ENCODE data around the gene COMT.
A peak's percentile ranks its signal among the peaks of the same experiment; 100 is the strongest.

Gene COMT

DNA sequence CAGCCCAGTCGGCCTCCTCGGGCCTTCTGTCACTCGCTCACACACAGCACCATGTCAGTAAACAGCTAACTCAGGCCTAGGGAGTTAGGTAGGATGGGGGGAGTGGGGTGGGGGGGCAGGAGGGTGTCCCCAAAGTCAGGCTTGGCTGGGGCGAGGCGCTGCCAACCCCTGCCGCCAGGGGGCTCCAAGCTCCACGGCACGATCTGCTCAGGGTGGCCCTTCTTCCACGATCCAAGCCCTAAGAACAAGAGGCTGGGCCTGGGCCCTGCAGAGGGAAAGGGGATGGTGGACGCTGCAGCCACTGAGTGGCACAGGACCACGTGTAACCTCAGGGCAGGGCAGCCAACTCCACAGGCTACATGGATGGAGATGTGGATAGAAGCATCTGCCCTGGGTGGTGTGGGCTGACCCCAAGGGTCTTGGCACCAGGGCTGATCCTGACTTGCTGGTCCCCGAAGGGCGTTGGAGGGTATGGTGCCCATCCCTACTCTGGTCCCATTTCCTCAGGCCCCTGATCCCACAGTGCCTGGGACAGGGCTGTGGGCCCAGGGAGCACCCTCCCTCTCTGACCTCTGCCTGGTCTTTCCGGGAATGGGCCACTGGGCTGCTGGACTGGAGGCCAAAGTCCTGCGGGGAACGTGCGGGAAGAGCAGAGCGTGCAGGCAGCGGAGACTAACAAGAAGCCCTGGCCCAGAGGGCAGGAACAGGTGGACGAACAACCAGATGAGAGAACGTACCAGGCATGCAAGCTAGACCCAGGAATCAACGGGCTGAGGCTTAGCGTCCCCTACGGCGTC is 29.1 kb downstream of the COMT start:
- DNase-seq = no peak

DNA sequence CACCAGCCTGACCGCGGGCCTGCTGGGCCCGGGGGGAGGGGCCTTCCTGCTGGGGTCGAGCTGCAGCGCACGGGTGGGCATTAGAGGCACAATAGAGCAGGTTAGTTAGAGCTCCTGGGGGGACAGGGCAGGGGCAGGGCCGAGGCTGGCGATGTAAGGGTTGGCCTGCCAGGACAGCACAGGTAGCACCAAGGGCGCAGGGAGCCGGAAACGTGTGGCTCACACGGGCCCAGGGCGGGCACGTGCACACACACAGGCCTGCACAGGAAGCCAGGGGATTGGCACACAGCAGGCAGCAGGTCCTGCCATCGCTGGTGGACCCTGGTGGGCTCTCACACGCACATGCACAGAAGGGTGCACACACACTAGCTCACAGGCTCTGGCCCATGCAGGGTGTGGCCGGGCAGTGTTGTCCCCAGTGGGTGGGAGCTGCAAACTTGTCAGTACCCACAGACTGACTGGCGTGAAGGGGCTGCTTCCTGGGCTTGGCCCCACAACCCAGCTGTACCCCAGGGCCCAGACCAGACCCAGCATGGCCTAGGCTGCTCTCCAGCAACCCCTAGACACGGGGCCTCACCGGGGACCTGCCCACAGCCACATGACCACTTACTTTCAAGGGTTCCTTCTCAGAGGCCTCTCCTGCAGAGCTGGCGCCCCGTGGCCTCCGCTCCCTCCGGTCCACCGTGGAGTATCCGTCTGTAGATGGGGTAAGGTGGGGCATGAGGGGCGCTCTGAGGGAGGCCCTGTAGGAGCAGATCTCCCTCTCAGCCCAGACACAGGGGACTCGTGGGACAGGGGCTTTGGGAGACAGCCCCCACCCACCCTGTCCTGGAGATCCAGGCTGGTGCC is 29.9 kb downstream of the COMT start:
- DNase-seq = no peak

DNA sequence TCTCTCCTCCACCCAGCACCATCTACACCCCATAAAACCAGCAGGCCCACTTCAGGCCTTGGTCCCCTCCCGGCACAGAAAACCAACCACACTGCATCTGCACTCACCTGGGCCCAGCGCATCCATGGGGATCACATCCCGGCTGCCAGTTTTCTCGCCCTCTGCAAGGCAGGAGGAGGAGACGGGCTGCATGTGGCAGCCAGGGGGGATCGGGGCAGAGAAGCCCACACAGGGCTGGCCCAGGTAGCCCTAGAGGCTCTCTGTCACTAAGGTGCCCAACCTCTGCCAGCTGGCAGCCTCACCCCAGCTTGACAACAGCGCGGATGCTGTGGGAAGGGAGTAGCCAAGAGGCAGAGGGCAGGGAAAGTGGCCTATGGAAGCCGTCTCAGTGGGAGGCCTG is 30.7 kb downstream of the COMT start:
- no peak for DNase-seq

DNA sequence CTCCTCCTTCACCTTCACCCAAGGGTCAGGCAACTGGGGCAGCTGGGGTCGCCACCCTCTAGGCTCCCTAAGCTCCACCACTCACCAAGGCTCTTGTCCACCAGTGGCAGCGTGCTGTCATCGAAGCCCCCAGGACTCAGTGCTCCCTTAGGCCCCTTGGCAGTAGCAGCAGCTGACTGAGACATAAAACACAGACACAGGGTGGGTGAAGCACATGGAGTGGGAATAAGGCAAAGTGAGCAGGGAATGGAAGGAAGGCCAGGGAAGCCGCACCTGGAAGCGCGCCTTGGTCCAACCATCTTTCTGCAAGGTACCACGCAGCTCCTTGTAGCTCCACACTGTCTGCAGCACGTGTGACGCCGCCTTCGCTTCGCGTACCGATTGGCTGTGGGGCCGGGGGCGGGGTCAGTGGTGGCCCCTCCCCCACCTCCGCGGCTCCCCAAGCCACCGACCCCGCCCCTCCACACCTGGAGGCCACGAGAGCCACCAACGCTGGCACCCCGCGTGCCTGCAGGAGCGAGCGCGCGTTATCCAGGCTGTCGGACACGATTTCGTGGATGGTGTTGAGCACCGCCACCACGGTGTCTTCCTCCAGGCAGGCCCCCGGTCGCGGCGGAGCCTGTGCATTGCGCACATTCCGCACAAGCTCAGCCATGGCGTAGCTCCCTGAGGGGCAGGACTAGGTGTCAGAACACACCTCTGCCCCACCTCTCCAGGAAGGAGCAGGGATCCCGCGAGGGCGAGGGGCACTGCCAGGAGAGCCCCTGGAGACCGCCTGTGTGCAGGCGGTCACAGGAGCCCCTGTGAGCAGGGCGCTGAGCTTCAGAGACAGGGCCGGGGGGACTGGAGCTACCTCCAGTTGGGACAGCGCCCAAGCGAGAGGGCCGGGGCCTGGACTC is 31.3 kb downstream of the COMT start:
- DNase-seq = no peak

DNA sequence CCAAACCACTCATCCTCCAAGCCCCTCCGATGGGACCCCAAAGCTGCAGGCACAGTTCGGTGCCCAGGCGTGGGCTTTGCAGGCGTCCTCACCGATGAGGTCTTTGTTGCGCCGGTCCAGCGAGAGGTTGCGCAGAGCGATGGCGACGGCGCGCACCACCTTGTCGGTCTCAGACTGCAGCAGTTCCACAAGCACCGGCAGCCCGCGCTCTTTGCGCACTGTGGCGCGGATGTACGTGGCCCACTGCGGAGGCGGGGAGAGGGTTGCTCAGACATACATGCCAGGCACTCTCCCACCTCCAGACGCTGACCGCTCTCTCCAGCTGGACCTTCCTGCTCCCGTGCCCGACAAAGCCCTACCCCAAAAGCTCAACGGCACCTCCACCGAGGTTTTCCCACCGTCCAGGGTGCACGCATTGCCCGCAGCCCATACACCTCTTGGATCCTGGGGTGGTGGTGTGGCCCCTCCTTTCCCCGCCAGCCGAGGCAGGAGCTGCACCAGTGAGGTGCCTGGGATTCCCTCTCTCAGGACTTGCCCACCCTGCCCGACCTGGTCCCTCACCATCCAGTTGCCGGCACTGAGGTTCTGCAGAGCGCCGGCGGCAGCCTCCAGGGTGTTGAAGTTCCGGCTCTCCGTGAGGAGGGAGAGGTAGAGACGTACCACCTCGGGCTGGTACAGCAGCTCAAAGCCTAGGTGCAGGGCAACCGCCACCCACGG is 32.1 kb downstream of the COMT start:
- DNase-seq = no peak

DNA sequence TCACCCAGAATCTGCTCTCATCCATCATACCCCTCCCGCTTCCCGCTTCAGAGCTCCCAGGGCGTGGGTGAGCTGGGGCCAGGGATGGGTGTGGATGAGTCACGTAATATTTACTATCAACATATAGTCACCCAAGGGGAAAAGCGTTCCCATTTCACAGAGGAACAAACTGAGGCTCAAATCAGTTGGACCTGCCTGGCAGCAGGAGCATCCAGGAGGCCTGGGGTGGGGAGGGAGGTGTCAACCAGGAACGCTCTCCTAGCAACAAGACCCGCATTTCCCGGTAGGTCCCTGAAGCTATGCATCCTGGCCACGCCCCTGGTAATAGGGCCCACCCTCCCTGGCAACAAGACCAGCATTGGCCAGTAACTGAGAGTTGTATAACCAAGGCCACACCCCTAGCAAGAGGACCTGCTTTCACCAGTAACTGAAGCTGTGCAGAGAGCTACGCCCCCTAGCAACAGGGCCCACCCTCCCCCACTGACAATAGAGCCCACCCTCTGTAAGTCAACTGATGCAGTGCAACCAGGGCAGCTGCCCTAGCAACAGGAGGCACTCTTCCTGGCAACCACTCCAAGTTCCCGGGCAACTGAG is 32.8 kb downstream of the COMT start:
- peak; percentile 65 for DNase-seq

DNA sequence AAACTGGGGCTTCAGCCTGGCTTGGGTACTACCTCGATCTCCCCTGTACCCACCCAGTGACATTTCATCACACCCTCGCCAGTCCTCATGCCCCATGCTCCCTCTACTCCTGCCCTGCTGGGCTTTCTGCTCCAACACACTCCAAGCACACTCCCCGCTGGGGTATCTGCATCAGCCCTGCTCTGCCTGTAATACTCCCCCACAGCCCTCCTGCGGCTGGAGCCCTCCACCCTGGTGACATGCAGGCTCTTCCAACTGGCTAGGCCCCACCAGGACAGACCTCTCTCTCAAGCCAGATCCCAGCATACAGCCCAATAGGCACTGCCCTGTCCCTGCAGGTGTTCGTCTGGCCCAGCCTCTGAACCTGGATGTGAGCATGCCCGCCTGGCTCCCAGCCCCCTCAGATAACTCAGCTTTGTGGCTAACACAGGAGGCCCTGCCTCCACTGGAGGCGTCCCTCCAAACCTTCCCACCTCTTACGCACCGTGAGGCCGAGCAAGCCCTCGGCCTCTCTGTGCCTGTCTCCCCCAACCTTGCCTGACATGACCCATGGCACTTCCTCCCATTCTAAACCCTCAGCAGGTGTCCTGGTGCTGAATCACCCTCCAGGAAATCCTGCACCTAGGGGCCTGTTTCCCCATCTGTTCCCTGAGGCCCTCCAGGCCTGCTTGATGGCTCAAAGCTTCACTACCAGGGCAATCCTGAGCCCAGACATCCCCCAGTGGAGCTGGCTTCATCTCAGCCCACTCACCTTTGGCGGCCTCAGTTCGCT is 33.5 kb downstream of the COMT start:
- peak; percentile 59 for DNase-seq

DNA sequence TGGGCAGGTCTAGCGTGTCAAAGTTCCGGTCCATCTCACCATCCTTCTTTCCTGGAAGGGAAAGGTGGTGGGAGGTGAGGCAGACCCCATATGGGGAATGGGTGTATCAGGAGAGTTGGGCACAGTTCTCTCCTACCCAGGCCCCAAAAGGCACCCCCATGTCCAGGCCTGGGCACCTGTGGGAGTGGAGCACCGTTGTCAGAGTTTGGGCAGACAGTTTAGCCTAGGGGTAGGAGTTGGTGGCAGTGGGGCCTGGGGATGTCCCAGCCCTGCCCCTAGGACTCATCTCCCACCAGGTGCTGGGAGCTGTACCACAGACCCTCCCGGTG is 34.1 kb downstream of the COMT start:
- no peak for DNase-seq

DNA sequence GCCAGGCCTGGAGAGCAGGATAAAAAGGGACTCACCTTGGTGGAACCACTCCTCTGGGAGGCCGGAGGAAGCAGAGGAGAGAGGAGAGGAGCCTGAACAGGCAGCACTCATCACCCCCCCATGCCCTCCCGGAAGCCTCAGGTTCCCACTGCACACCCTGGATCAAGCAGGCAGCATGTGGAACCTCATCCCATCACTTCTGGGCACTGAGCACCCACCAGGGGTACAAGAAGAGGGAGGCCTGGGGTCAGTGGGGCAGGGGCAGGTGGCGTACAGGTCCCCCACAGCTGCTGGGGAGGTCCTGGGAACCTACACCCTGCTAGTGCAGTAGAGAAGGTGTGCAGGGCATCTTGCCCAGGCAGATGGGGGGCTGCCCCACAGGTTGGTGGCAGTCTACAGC is 35.1 kb downstream of the COMT start:
- no peak for DNase-seq

DNA sequence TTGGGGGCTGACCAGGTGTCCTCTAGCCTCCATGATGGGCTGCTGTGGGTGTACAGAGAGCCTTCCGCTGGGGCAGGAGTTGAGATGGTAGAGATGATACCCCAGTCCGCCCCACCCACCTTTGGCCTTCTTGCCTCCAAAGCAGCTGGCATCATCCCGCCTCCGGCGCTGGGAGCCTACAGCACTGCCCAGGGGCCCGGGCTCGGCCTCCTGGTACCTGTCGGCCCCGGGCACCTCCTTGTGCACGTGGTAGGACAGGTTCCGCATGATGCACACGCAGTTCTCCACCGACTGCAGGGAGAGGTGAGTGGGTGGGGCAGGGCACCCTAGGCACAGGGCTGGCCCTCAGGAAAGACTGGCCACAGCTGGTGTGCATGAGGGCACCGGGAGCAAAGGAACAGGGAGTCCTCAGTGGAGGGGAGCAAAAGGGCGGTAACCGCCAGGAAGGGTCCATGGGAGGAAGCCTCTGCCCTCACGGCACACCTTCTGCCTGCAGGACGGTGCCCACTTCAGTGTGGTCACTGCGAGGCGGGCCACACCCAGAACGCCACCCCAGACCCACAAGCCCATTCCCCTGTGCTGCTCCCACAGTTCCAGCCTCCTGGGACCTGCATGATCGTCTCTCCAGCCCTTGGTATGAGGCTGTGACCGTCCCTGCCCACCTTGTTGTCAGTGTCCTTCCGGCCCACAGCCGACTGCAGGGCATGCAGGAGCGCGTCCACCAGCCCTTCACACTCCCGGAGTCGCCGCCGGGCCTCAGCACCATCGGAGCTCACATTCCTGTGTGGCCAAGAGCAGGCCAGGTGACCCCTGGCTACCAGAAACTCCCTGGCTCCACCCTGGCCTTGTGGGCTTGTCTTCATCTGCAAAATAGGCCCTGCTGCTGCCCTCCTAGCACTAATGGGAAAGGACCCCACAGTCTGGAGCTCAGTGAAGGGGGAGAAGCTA is 36.0 kb downstream of the COMT start:
- DNase-seq = no peak

DNA sequence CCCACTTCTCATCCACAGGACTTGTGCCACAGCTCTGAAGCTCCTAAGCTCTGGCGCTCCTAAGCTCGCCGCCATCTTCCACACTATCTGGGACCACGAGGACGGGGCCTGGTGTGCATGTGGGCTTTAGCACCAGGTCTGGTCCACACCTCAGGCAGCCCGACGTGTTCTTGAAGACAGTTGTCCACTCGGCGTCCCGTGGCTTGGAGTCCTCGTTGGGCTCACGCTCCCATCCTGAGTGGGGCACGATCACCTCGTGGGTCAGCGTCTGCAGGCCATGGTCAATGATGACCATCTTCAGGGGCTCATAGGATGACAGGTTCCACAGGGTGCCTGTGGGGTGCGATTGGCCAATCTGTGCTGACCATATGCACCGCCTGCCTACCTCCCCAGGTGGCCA is 37.2 kb downstream of the COMT start:
- DNase-seq = no peak

DNA sequence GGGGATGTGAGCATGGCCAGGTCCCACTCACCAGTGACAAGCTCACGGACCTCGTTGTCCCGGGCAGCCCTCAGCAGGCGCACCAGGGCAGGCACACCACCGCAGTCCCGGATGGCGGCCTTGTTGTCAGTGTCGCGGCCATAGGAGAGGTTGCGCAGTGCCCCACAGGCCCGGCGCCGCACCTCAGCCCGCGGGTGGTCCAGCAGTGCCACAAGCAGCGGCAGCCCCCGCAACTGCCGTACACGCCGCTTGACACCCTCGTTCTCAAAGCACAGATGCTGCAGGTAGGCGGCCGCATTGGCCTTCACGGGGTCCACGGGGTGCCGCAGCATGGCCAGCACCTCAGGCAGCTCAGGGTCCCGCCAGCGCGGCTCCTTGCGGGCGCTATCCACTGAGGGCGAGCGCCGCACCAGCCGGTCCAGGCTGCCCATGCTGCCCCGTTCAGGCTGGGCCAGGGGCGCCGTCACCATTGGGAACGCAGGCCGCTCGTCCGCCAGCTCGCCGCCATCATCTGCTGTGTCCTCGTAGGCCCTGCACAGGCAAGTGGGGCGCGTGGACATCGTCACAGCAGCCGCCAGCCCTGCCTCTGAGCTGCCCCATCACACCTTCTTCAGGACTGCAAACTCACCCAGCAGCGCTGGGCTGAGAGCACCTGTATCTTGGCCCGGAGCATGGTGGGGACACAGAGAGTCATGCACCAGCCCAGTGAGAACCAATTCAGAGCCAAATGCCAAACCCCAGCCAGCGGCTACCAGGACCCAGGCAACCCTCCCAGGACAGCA is 38.3 kb downstream of the COMT start:
- DNase-seq = no peak

DNA sequence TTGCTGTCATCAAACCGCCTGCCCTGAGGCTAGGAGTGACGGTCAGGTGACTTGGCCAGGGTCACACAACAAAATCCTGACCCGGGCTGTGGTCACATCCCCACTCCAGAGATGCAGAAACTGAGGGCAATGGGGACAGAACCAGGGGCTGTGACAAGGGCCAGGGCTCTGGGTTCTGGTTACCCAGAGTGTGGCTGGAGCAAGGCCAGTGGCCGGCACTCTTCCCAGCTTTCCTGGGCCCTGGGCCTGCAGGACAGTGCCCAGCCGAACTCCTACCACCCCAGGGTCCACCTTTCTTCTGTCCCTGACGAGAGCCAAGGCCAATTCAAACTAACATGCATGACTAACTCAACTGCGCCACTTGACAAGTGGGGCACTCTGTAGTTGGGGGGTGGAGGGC is 39.2 kb downstream of the COMT start:
- no peak for DNase-seq

DNA sequence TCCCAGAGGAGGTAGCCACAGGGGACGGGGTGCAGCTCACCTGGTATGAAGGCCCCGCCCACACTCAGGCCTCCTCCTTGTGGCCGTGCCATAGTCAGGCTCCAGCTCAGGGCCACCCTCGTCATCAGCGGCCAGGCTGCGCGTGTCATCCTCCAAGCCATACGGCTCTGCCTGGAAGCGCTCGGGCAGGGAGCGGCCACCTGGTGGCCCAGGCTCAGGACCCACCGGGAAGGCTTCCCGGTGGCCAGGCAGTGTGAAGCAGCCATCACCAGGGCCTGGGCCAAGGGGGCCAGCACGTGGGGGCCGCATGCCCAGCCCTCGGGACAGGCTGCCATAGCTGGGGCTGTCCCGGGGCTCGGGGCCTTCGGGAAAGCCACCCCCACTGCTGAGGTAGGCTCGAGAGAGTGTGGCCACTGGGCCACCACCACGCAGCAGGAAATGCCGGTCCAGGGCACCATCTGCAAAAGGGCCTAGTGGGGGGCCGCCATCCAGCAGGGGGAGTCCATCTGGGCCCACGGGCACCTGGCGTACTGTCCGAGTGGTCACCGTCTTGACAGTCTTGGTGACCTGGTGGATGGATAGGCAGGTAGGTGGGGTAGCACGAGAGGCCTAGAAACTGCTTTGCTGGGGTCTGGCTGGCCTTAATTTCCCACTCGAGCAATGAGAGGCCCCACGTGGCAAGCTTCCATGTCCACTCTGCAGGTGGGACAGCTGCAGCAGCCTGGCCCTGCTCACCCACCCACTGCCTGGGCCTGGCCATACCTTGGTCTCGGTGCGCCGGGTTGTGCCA is 39.8 kb downstream of the COMT start:
- DNase-seq = no peak

DNA sequence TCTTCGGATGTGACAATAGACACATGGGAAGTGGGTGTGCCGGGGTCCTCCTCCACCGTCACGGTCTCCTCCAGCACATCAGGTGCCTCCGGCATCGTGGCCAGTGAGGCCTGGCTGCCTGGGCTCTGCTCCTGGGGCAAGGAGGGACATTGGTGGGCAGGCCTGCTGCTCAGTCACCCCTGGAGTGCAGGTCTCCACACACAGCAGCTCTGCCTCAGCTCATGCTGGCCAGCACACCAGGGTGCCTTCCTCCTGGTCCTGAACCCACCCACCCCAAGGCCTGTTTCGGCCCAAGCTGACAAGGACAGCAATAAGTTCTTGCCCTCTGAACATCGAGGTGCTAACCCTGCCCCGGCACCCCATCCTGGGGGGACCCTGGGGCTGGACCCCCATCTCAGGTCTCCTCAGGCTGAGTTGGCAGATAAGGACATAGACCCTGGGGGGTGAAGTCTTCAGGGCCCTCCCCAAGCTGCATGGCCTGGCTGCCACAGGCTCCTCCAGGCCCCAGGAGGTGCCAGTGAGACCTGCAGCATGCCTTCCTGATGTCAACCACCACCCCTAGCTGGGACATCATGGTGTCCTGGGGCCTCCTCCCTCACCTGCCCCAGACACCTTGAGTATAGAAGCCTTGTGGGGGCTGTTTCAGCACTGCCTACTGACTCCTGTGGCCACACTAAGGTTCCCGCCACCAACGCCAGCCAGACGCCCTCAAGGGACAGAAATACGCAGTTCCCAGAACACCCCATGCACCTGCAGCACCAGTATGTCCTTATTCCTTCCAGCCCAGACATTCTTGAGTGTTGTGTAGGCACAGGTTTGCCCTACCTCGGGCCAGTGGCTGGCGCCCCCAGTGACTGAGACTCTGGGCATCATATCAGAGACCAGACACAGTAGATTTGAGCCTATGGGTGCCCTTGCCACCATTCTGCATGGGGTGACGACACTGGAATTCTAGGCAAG is 40.7 kb downstream of the COMT start:
- DNase-seq = no peak

DNA sequence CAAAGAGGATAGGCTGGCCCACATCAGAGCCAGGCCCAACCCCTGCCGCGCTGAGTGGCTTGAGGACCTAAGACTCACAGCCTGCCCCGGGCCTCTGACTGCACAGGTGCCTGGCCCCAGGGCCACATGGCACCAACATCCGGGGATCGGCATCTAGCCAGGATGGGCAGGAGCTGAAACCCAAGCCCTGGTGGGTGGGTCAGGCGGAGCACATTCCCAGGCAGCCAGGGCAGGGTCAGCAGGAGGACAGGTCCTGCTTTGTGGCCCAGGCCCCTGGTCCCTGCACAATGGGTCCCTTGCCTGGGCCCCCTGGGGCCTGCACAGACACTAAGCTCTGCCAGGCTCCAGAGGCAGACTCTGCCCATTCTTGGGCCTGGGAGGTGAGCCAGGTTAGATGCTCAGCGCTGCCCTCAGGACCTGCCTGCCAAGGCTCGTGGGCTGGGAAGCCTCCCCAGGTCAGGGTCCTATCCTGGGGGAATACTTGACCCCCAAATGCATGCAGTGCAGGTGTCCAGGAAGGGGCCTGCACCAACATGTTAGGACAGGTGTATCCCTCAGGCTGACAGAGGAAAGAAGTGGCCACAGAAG is 41.5 kb downstream of the COMT start:
- DNase-seq = no peak

DNA sequence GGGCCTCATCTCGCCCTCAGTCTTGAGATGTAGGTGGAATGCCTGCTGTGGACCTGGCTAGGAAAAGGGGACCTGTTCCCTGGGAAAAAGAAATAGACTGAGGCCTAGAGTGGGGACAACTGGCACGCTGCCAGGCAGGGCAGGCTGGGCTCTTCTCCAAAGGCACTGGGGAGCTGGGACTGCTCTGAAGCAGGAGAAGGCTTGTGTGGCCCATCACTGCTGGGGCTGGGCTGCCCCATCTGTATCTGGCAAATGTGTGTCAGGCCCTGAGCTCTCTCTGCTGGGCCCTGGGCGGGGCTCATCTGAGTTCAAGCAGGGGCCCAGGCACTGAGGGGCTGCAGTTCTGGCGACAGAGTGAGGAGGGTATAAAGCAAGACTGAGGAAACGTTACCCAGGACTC is 42.2 kb downstream of the COMT start:
- no peak for DNase-seq

Data from NCI-H524 treated with DMSO at 0.1 percent for 48 hours (cell line).